WTC11 (cell line): Measurements from ENCODE around the gene TP53I13. TPM values are rescaled to one million over a fixed set of nuclear protein-coding genes. Genes with fewer than 3 reads are reported as not detected.
A peak's percentile ranks its signal among the peaks of the same experiment; 100 is the strongest.

Experiments used
- ATAC-seq: fragments of 200-7000 bp; cut with Tn5 transposase; 2 replicates; pipeline ENCODE4 v1.10.0; 2021; ENCODE audit warnings: mild to moderate bottlenecking, moderate library complexity
- CTCF ChIA-PET: fragments of 300-600 bp; sonication (Branson Sonifier 250); formaldehyde crosslinking; loops from one replicate; lab custom pipeline; 2021; ENCODE audit warnings: antibody characterized with exemption; lab: Charles Lee
- POLR2A ChIA-PET: fragments of 350-600 bp; sonication (Branson Sonifier 250); formaldehyde crosslinking; loops from one replicate; lab custom pipeline; 2021; ENCODE audit warnings: antibody characterized with exemption; lab: Charles Lee
- DNase-seq: peaks from one replicate; pipeline ENCODE4 v3.0.0; 2021; ENCODE audit warnings: low spot score
- H3K27ac Mint-ChIP-seq: 2 replicates; pipeline ENCODE4 v1.8.0; 2021; ENCODE audit warnings: mixed read lengths
- H3K27me3 Mint-ChIP-seq: 2 replicates; pipeline ENCODE4 v1.8.0; 2021; ENCODE audit warnings: low read depth, mild to moderate bottlenecking, moderate library complexity, mixed read lengths
- H3K36me3 Mint-ChIP-seq: 2 replicates; pipeline ENCODE4 v1.8.0; 2021; ENCODE audit warnings: mixed read lengths
- H3K4me1 Mint-ChIP-seq: 2 replicates; pipeline ENCODE4 v1.8.0; 2022; ENCODE audit warnings: mixed read lengths
- H3K4me3 Mint-ChIP-seq: 2 replicates; pipeline ENCODE4 v1.8.0; 2021; ENCODE audit warnings: mild to moderate bottlenecking, moderate library complexity, mixed read lengths
- H3K9me3 Mint-ChIP-seq: 2 replicates; pipeline ENCODE4 v1.8.0; 2021; ENCODE audit warnings: mixed read lengths
- ATF1 ChIP-seq: sonication (generic); formaldehyde crosslinking; IDR thresholded peaks from 2 replicates; pipeline ENCODE4 v1.8.1; 2023; ENCODE audit warnings: mild to moderate bottlenecking, moderate library complexity, missing genetic modification reagents
- CREM ChIP-seq: sonication (generic); formaldehyde crosslinking; IDR thresholded peaks from 2 replicates; pipeline ENCODE4 v1.8.1; 2022; ENCODE audit warnings: mild to moderate bottlenecking, missing genetic modification reagents, moderate library complexity
- EMX1 ChIP-seq: fragments of 250-450 bp; sonication (Bioruptor Pico); IDR thresholded peaks from 2 replicates; pipeline ENCODE4 v1.8.0; 2021; ENCODE audit warnings: mild to moderate bottlenecking
- GABPB1 ChIP-seq: sonication (generic); formaldehyde crosslinking; IDR thresholded peaks from 2 replicates; pipeline ENCODE4 v1.8.1; 2023; ENCODE audit warnings: mild to moderate bottlenecking, missing genetic modification reagents
- IRF2 ChIP-seq: sonication (generic); formaldehyde crosslinking; IDR thresholded peaks from 2 replicates; pipeline ENCODE4 v1.8.0; 2022; ENCODE audit warnings: low read depth, missing genetic modification reagents, borderline replicate concordance
- KAT7 ChIP-seq: sonication (generic); formaldehyde crosslinking; IDR thresholded peaks from 2 replicates; pipeline ENCODE4 v1.8.1; 2023; ENCODE audit warnings: missing genetic modification reagents, mild to moderate bottlenecking, borderline replicate concordance
- MYBL2 ChIP-seq: sonication (generic); formaldehyde crosslinking; IDR thresholded peaks from 2 replicates; pipeline ENCODE4 v1.8.1; 2023; ENCODE audit warnings: mild to moderate bottlenecking, moderate library complexity, missing genetic modification reagents
- NR2C2 ChIP-seq: sonication (generic); formaldehyde crosslinking; IDR thresholded peaks from 2 replicates; pipeline ENCODE4 v1.8.0; 2022; ENCODE audit warnings: mild to moderate bottlenecking, missing genetic modification reagents
- ZNF121 ChIP-seq: sonication (generic); formaldehyde crosslinking; IDR thresholded peaks from 2 replicates; pipeline ENCODE4 v1.8.0; 2023; ENCODE audit warnings: missing genetic modification reagents
- ZNF423 ChIP-seq: fragments of 250-450 bp; sonication (Bioruptor Pico); IDR thresholded peaks from 2 replicates; pipeline ENCODE4 v2.1.2; 2022; ENCODE audit warnings: mild to moderate bottlenecking, moderate library complexity
- total RNA-seq: library from RNA; stranded (reverse); gene quantifications from 3 replicates; pipeline ENCODE4 v1.2.3, GENCODE V29; 2021
- TF ChIP-seq, protein P1 (sequence below): fragments of 250-450 bp; sonication (Bioruptor Pico); IDR thresholded peaks from 2 replicates; pipeline ENCODE4 v1.9.0; 2021; ENCODE audit warnings: mild to moderate bottlenecking
- TF ChIP-seq, protein P2 (sequence below): sonication (generic); formaldehyde crosslinking; conservative IDR thresholded peaks from 2 replicates; pipeline ENCODE4 v1.8.1; 2023; ENCODE audit warnings: mild to moderate bottlenecking, low read depth, missing genetic modification reagents, moderate library complexity
- TF ChIP-seq, protein P3 (sequence below): fragments of 250-450 bp; sonication (Bioruptor Pico); IDR thresholded peaks from 2 replicates; pipeline ENCODE4 v1.9.0; 2021; ENCODE audit warnings: mild to moderate bottlenecking
- TF ChIP-seq, protein P4 (sequence below): sonication (generic); formaldehyde crosslinking; IDR thresholded peaks from 2 replicates; pipeline ENCODE4 v1.8.1; 2022; ENCODE audit warnings: mild to moderate bottlenecking, missing genetic modification reagents, moderate library complexity, borderline replicate concordance
- TF ChIP-seq, protein P5 (sequence below): sonication (generic); formaldehyde crosslinking; IDR thresholded peaks from 2 replicates; pipeline ENCODE4 v1.8.0; 2023; ENCODE audit warnings: mild to moderate bottlenecking, missing genetic modification reagents
- TF ChIP-seq, protein P6 (sequence below): sonication (generic); formaldehyde crosslinking; IDR thresholded peaks from 2 replicates; pipeline ENCODE4 v1.8.1; 2023; ENCODE audit warnings: mild to moderate bottlenecking, moderate library complexity, missing genetic modification reagents
- TF ChIP-seq, protein P7 (sequence below): sonication (generic); formaldehyde crosslinking; IDR thresholded peaks from 2 replicates; pipeline ENCODE4 v1.8.0; 2023; ENCODE audit warnings: missing genetic modification reagents, mild to moderate bottlenecking, borderline replicate concordance

TP53I13 gene
- total RNA-seq, 1 experiment from 2014 or later, result 41.9 TPM

DNA sequence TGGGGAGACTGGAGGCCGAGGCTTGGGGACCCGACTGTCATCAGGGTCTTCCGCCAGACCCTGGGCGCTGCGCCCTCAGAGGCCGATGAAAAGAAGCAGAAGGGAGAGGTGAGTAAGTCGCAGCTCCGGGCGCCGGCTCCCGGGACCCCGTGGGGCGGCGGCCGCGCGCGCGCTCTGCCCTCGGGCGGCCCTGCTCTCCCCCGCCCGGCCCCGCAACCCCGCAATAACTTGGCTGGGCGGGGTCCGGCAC lies 1.3 kb upstream of the TP53I13 start:
- DNase-seq, result peak; percentile 43
- Mint-ChIP-seq H3K9me3 (no peaks in the 10 kb centered on the region), H3K36me3 (no peaks in the 10 kb centered on the region), H3K4me3 (peak overlapping the region; percentile 91), H3K27me3 (peaks cover 50% of the 10 kb centered on the region)
- ATAC-seq, result peak; percentile 1; the same call in 1 of the 2 replicates
- ChIA-PET POLR2A (interaction anchor here (1.6 kb wide), 1 partner anchor 31 kb away, joined by 5 read pairs; no protein-coding TSS in a partner anchor), CTCF (interaction anchor here (1.0 to 11.4 kb wide), 9 partner anchors 11 to 387 kb away, joined by 3 to 112 read pairs (median 5); partner anchors contain the start of genes ANKRD13B and MYO18A)
- no peak for TF ChIP-seq GABPB1
- no peak for TF ChIP-seq ATF1
- TF ChIP-seq ZNF121 (CRISPR knock-in tag), result no peak
- no peak for TF ChIP-seq MYBL2 (CRISPR knock-in tag)
- TF ChIP-seq CREM (CRISPR knock-in tag), result no peak
- TF ChIP-seq, protein P1, sequence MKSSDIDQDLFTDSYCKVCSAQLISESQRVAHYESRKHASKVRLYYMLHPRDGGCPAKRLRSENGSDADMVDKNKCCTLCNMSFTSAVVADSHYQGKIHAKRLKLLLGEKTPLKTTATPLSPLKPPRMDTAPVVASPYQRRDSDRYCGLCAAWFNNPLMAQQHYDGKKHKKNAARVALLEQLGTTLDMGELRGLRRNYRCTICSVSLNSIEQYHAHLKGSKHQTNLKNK (CRISPR knock-in tag), result no peak
- TF ChIP-seq EMX1, result no peak
- TF ChIP-seq, protein P2, sequence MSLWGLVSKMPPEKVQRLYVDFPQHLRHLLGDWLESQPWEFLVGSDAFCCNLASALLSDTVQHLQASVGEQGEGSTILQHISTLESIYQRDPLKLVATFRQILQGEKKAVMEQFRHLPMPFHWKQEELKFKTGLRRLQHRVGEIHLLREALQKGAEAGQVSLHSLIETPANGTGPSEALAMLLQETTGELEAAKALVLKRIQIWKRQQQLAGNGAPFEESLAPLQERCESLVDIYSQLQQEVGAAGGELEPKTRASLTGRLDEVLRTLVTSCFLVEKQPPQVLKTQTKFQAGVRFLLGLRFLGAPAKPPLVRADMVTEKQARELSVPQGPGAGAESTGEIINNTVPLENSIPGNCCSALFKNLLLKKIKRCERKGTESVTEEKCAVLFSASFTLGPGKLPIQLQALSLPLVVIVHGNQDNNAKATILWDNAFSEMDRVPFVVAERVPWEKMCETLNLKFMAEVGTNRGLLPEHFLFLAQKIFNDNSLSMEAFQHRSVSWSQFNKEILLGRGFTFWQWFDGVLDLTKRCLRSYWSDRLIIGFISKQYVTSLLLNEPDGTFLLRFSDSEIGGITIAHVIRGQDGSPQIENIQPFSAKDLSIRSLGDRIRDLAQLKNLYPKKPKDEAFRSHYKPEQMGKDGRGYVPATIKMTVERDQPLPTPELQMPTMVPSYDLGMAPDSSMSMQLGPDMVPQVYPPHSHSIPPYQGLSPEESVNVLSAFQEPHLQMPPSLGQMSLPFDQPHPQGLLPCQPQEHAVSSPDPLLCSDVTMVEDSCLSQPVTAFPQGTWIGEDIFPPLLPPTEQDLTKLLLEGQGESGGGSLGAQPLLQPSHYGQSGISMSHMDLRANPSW (CRISPR knock-in tag), result no peak
- TF ChIP-seq, all 79 proteins: peak for 0
- Mint-ChIP-seq H3K27ac (no peak overlapping the region), H3K4me1 (peaks cover 11% of the 10 kb centered on the region)

DNA sequence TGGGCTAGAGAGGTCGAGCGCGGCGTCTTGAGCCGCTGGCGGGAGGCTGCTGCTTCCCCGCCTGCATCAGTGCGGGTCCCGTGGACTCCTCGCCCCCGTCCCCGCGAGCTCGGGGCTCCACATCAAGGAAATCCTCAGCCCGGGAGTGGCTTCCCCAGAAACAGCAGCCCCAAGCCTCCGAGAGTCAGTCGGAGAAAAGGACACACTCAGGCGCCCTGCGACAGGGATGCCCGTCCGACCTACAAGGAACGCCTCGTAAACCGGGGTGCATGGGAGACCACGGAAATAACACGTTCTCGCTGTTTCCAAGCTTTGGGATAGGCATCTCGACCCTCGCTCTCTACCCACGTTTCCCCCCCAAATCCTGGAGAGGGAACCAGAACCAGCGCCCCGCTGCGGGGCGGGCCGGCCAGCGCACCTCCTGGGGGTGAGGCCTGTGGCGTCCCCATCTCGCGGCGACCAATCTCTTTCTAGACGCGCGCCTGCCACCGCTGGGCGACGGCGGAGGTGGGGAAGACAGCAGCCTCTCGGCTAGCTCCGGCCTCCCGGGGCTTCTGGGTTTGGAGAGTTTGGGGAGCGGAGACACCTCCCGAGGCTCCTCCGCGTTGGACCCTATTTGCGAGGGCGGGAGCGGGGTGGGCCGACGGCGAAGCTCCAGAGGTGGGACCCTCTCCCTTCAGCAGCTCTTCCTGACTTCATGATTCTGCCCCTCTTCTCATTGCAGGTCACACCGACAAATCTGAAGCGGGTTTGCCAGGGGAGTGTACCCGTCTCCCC lies 759 bp upstream of the TP53I13 start:
- DNase-seq, result peak; percentile 74
- ATAC-seq, result peak; percentile 11
- CTCF ChIA-PET, result interaction anchor here (0.7 to 11.4 kb wide), 12 partner anchors 12 to 198 kb away, joined by 3 to 112 read pairs (median 8); partner anchors contain the start of gene ANKRD13B
- Mint-ChIP-seq H3K36me3 (no peaks in the 10 kb centered on the region), H3K4me3 (peak overlapping the region; percentile 91), H3K27ac (peak overlapping the region; percentile 95), H3K27me3 (peaks cover 48% of the 10 kb centered on the region), H3K9me3 (no peaks in the 10 kb centered on the region), H3K4me1 (peaks cover 11% of the 10 kb centered on the region)
- POLR2A ChIA-PET, result interaction anchor here (1.3 to 1.6 kb wide), 2 partner anchors 24 to 30 kb away, joined by 5 to 10 read pairs; no protein-coding TSS in a partner anchor
- TF ChIP-seq, protein P3, sequence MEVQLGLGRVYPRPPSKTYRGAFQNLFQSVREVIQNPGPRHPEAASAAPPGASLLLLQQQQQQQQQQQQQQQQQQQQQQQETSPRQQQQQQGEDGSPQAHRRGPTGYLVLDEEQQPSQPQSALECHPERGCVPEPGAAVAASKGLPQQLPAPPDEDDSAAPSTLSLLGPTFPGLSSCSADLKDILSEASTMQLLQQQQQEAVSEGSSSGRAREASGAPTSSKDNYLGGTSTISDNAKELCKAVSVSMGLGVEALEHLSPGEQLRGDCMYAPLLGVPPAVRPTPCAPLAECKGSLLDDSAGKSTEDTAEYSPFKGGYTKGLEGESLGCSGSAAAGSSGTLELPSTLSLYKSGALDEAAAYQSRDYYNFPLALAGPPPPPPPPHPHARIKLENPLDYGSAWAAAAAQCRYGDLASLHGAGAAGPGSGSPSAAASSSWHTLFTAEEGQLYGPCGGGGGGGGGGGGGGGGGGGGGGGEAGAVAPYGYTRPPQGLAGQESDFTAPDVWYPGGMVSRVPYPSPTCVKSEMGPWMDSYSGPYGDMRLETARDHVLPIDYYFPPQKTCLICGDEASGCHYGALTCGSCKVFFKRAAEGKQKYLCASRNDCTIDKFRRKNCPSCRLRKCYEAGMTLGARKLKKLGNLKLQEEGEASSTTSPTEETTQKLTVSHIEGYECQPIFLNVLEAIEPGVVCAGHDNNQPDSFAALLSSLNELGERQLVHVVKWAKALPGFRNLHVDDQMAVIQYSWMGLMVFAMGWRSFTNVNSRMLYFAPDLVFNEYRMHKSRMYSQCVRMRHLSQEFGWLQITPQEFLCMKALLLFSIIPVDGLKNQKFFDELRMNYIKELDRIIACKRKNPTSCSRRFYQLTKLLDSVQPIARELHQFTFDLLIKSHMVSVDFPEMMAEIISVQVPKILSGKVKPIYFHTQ (CRISPR knock-in tag), result no peak
- peak; percentile 49 for TF ChIP-seq ZNF423 (CRISPR knock-in tag)
- peak; percentile 45; the same call in 1 of the 2 replicates for TF ChIP-seq KAT7 (CRISPR knock-in tag)
- TF ChIP-seq NR2C2 (CRISPR knock-in tag), result no peak
- TF ChIP-seq, protein P4, sequence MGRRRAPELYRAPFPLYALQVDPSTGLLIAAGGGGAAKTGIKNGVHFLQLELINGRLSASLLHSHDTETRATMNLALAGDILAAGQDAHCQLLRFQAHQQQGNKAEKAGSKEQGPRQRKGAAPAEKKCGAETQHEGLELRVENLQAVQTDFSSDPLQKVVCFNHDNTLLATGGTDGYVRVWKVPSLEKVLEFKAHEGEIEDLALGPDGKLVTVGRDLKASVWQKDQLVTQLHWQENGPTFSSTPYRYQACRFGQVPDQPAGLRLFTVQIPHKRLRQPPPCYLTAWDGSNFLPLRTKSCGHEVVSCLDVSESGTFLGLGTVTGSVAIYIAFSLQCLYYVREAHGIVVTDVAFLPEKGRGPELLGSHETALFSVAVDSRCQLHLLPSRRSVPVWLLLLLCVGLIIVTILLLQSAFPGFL, result no peak
- TF ChIP-seq, protein P5, sequence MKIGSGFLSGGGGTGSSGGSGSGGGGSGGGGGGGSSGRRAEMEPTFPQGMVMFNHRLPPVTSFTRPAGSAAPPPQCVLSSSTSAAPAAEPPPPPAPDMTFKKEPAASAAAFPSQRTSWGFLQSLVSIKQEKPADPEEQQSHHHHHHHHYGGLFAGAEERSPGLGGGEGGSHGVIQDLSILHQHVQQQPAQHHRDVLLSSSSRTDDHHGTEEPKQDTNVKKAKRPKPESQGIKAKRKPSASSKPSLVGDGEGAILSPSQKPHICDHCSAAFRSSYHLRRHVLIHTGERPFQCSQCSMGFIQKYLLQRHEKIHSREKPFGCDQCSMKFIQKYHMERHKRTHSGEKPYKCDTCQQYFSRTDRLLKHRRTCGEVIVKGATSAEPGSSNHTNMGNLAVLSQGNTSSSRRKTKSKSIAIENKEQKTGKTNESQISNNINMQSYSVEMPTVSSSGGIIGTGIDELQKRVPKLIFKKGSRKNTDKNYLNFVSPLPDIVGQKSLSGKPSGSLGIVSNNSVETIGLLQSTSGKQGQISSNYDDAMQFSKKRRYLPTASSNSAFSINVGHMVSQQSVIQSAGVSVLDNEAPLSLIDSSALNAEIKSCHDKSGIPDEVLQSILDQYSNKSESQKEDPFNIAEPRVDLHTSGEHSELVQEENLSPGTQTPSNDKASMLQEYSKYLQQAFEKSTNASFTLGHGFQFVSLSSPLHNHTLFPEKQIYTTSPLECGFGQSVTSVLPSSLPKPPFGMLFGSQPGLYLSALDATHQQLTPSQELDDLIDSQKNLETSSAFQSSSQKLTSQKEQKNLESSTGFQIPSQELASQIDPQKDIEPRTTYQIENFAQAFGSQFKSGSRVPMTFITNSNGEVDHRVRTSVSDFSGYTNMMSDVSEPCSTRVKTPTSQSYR (CRISPR knock-in tag), result no peak
- no peak for TF ChIP-seq IRF2
- TF ChIP-seq MYBL2 (CRISPR knock-in tag), result no peak; the same call in 1 of the 2 replicates
- TF ChIP-seq, protein P6, sequence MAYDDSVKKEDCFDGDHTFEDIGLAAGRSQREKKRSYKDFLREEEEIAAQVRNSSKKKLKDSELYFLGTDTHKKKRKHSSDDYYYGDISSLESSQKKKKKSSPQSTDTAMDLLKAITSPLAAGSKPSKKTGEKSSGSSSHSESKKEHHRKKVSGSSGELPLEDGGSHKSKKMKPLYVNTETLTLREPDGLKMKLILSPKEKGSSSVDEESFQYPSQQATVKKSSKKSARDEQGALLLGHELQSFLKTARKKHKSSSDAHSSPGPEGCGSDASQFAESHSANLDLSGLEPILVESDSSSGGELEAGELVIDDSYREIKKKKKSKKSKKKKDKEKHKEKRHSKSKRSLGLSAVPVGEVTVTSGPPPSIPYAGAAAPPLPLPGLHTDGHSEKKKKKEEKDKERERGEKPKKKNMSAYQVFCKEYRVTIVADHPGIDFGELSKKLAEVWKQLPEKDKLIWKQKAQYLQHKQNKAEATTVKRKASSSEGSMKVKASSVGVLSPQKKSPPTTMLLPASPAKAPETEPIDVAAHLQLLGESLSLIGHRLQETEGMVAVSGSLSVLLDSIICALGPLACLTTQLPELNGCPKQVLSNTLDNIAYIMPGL, result 0 out of 2 replicates have a peak, but pooled peaks have one; percentile 16
- TF ChIP-seq, protein P7, sequence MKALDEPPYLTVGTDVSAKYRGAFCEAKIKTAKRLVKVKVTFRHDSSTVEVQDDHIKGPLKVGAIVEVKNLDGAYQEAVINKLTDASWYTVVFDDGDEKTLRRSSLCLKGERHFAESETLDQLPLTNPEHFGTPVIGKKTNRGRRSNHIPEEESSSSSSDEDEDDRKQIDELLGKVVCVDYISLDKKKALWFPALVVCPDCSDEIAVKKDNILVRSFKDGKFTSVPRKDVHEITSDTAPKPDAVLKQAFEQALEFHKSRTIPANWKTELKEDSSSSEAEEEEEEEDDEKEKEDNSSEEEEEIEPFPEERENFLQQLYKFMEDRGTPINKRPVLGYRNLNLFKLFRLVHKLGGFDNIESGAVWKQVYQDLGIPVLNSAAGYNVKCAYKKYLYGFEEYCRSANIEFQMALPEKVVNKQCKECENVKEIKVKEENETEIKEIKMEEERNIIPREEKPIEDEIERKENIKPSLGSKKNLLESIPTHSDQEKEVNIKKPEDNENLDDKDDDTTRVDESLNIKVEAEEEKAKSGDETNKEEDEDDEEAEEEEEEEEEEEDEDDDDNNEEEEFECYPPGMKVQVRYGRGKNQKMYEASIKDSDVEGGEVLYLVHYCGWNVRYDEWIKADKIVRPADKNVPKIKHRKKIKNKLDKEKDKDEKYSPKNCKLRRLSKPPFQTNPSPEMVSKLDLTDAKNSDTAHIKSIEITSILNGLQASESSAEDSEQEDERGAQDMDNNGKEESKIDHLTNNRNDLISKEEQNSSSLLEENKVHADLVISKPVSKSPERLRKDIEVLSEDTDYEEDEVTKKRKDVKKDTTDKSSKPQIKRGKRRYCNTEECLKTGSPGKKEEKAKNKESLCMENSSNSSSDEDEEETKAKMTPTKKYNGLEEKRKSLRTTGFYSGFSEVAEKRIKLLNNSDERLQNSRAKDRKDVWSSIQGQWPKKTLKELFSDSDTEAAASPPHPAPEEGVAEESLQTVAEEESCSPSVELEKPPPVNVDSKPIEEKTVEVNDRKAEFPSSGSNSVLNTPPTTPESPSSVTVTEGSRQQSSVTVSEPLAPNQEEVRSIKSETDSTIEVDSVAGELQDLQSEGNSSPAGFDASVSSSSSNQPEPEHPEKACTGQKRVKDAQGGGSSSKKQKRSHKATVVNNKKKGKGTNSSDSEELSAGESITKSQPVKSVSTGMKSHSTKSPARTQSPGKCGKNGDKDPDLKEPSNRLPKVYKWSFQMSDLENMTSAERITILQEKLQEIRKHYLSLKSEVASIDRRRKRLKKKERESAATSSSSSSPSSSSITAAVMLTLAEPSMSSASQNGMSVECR (CRISPR knock-in tag), result 0 out of 2 replicates have a peak, but pooled peaks have one; percentile 48
